Coronary artery (tissue), 2 donors: ENCODE data around the gene SLC15A3.

Experiments used
- DNase-seq: peaks from one replicate; pipeline ENCODE4 v3.0.0-alpha.2; 2017; ENCODE audit warnings: low spot score
- H3K27ac ChIP-seq, 2 donors: fragments of 200-600 bp; sonication (generic); one replicate each; pipeline ENCODE4 v1.5.1; 2016 to 2019
- H3K4me3 ChIP-seq: fragments of 200-600 bp; sonication (generic); 2 replicates; pipeline ENCODE4 v1.5.1; 2016; ENCODE audit warnings: mild to moderate bottlenecking, moderate library complexity
- TF ChIP-seq, protein P1 (sequence below): fragments of 200-600 bp; sonication (generic); IDR thresholded peaks from one replicate; pipeline ENCODE4 v1.5.1; 2019; ENCODE audit warnings: antibody characterized with exemption

Gene SLC15A3

GRCh38 chr11:60985501-60985900 lies 33.5 kb upstream of the SLC15A3 start:
- Histone ChIP-seq H3K4me3 (no peak overlapping the region), H3K27ac (no peak overlapping the region)
- TF ChIP-seq, protein P1, sequence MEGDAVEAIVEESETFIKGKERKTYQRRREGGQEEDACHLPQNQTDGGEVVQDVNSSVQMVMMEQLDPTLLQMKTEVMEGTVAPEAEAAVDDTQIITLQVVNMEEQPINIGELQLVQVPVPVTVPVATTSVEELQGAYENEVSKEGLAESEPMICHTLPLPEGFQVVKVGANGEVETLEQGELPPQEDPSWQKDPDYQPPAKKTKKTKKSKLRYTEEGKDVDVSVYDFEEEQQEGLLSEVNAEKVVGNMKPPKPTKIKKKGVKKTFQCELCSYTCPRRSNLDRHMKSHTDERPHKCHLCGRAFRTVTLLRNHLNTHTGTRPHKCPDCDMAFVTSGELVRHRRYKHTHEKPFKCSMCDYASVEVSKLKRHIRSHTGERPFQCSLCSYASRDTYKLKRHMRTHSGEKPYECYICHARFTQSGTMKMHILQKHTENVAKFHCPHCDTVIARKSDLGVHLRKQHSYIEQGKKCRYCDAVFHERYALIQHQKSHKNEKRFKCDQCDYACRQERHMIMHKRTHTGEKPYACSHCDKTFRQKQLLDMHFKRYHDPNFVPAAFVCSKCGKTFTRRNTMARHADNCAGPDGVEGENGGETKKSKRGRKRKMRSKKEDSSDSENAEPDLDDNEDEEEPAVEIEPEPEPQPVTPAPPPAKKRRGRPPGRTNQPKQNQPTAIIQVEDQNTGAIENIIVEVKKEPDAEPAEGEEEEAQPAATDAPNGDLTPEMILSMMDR = no peak
- DNase-seq = no peak

DNA sequence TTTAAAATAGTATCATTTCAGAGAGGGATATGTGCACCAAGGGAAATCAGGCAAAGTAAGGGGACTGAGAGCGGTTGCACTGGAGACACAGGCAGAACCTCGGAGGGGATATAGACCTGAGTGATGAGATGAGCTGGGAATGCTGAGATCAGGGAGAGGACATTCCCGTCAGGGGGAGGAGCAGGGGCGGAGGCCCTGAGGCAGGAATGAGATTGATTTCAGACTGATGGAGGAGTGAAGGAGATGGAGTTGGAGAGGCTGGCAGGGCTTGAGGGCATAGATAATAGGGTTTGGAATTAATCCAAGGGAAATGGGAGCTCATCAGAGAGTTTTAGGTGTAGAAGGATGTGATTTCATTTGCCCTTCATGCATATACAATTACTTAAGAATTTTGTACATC lies 32.7 kb upstream of the SLC15A3 start:
- TF ChIP-seq, protein P1 = no peak
- no peak for DNase-seq
- Histone ChIP-seq H3K4me3 (no peak overlapping the region), H3K27ac (no peak overlapping the region)

DNA sequence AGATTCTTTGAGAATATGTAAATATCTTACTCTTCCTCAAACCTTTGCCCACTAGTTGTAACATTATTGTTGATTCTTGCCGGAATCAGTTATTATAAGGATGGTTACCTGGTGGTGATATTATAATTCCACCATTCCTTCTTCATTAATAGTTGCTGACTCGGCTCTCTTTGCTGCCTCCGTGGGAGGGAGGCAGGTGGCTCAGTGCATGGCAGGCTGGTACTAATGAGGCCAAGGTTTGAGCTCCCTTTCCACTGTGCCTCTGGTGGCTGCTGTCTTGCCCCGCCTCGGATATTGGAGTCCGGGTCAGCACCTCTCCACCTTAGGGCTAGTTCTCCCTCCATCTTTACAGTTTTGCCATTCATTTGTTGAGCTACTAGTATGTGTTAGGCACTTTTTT lies 32.2 kb upstream of the SLC15A3 start:
- Histone ChIP-seq H3K27ac (no peak overlapping the region), H3K4me3 (no peak overlapping the region)
- TF ChIP-seq, protein P1 = no peak
- DNase-seq = no peak

DNA sequence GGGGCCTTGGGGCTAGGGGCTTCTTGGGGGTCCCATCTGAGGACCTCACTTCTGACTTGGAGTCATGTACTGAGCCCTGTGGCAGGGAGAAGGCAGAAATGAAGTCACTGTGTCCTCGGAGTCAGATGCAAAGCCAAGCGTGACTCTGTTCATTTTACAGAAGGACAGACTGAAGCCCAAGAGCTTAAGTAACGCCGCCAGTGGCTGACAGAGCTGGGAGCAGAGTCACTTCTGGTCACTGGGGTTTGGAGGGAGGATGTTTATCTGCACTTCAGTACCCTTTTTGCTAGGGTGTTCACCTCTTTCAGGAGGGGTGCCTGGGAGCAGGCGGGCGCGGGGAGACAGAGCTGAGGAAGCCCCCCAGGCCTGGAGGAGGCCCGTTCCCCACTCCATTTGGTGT lies 30.2 kb upstream of the SLC15A3 start:
- no peak for DNase-seq
- TF ChIP-seq, protein P1 = no peak
- no peak overlapping the region for H3K27ac ChIP-seq
- no peak overlapping the region for H3K4me3 ChIP-seq

- Histone ChIP-seq H3K27ac (no peak overlapping the region), H3K4me3 (no peak overlapping the region)
- no peak for DNase-seq
- TF ChIP-seq, protein P1 = no peak
Measured at GRCh38 chr11:60981515-60981914, 29.5 kb upstream of the SLC15A3 start.

DNA sequence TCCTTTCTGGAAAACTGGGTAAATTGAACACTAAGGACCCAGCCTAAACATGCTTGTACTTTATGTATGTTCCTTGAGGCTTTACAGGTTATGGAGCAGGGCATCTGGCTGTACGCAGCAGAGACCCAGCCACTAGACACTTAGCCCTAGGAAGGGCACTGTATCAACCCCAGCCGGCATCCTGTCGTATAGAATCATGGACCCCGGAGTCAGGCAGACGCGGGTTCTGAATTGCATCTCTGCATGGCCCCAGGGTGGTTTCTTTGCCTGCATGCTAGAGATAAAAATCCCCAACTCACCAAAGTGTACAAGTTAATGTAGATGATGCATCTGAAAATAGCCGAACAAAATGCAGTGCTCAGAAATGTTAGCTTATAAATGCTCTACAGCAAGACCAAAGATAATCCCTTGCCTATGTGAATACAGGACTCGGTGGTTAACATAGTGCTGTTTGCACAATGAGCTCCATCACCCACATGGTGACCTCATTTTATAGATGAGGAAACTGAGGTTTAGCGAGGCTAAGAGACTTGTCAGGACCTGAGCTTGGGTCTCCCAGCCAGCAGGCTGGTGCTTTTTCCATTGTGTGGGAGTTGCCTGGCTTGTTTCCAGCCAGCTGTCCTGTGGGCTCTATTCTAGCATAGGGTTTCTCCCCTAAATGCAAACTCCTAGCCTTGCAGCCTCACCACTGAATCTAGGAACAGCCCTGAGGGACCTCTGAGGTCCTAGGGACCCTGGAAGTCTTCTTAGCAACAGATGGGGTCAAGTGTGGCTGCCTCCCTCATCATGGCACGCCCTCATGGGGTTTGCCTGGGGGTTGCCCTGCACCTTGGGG lies 26.8 kb upstream of the SLC15A3 start:
- DNase-seq = no peak
- Histone ChIP-seq H3K4me3 (no peak overlapping the region), H3K27ac (no peak overlapping the region)
- TF ChIP-seq, protein P1 = no peak

GRCh38 chr11:60977836-60978235 lies 25.9 kb upstream of the SLC15A3 start:
- no peak for DNase-seq
- Histone ChIP-seq H3K4me3 (no peak overlapping the region), H3K27ac (no peak overlapping the region)
- TF ChIP-seq, protein P1 = no peak
